HG02938 (cell line): ENCODE data around the gene TRMU.
"Not testable (repeated sequence)": the region's sequence is repeated elsewhere in the genome, so short reads cannot be mapped to it uniquely, and the experiment has no call there.

Experiments
- ATAC-seq: cut with Tn5 transposase; IDR thresholded peaks from one replicate; pipeline ENCODE4 v1.9.1; 2021; ENCODE audit warnings: mild to moderate bottlenecking, moderate library complexity; ENCODE audit not compliant: unreplicated experiment

Gene TRMU

DNA sequence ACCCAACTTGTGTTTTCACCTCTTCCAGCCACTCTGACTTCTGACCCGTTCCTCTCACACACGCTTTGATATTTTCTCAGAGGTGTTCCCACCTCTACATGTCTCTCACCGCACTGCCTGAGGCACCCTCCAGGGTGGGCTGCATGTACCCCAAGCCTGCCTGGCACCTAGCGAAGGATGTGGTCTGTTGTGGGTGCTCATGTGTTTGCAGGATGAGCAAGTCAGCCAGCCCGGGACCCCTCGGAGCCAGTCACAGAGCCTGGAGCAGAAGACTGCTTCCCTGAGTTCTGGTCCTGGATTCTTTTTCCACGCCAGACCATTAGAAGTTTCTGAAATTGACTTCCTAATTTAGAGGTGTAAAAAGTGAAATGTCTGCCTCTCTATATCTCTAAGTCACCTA lies 35.0 kb upstream of the TRMU start:
- no peak for ATAC-seq

DNA sequence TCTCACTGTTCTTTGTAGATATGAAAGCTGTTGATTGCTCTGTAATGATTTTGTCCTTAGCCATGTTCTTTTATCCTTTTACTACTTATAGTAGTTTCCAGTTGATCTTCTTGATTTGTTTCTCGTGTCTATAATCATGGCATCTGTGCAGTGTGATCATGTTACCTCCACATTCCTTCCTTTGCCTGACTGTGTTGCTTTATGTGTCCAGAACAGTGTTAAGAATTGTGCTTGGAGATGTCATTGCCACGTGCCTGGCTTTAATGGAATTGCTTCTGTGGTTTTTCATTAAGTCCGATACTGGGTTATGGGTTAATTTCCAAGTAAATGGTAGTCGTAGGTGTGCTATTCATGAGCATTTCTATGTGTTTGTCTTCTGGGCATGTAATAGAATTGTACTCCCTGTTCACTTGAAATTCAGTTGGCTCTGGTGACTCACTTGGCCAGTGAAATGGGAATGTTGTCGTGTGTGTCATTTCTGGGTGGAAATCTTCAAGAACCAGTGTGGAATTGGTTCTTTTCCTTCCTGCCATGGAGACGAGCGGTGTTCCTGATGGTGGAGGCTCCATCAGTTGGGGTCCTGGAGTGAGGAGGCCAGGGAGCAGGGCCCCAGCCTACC lies 32.1 kb upstream of the TRMU start:
- ATAC-seq, result no peak

- no peak for ATAC-seq
Observed at GRCh38 chr22:46308283-46308988, 27.1 kb upstream of the TRMU start.

- no peak for ATAC-seq
Observed at GRCh38 chr22:46309526-46310085, 25.9 kb upstream of the TRMU start.

DNA sequence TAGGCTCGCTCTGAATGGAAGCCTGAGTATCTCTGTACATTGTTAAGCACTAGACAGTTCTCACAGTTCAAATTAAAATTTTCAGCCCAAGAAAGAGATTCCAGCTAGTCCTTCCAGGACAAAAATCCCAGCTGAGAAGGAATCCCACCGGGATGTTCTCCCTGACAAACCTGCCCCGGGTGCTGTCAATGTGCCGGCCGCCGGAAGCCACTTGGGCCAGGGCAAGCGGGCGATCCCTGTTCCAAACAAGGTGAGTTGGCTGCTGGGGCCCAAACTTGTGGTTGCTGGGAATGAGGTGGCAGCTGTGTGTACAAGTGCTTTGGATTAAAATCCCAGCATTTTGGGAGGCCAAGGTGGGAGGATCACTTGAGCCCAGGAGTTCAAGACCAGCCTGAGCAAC lies 23.5 kb upstream of the TRMU start:
- ATAC-seq, result no peak

GRCh38 chr22:46312848-46313247 lies 22.7 kb upstream of the TRMU start:
- not testable (repeated sequence) for ATAC-seq

DNA sequence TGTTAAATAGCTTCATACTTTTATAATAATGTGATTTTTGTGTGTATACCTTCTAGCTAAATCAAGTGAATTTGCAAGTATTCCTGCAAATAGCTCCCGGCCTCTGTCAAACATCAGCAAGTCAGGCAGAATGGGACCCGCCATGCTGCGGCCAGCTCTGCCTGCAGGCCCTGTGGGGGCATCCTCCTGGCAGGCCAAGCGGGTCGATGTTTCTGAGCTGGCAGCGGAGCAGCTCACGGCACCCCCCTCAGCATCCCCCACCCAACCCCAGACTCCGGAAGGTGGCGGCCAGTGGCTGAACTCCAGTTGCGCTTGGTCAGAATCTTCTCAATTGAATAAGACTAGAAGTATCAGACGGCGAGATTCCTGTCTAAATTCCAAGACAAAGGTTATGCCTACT lies 19.5 kb upstream of the TRMU start:
- ATAC-seq, result no peak

GRCh38 chr22:46317646-46318045 lies 17.9 kb upstream of the TRMU start:
- no peak for ATAC-seq

GRCh38 chr22:46318576-46318975 lies 16.9 kb upstream of the TRMU start:
- no peak for ATAC-seq

DNA sequence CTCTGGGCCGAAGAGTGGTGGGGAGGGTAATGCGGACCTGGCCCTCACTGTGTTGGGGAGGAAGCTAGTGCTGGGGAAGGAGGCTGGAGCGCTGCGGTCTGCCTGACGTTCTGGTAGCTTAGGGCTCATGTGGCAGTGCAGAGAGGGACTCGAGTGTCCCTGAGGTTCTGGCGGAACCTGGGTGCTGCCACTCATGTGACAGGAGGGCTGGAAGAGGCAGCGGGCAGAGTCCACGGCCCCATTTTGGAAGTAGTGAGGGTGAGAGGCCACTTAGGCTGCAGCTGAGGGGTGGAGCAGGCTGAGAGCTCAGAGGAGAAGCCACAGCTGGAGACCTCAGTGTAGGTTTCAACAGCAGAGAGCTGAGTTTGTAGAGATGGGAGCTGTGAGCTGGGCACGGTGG lies 16.2 kb upstream of the TRMU start:
- ATAC-seq, result no peak

GRCh38 chr22:46320166-46320710 lies 15.3 kb upstream of the TRMU start:
- no peak for ATAC-seq

DNA sequence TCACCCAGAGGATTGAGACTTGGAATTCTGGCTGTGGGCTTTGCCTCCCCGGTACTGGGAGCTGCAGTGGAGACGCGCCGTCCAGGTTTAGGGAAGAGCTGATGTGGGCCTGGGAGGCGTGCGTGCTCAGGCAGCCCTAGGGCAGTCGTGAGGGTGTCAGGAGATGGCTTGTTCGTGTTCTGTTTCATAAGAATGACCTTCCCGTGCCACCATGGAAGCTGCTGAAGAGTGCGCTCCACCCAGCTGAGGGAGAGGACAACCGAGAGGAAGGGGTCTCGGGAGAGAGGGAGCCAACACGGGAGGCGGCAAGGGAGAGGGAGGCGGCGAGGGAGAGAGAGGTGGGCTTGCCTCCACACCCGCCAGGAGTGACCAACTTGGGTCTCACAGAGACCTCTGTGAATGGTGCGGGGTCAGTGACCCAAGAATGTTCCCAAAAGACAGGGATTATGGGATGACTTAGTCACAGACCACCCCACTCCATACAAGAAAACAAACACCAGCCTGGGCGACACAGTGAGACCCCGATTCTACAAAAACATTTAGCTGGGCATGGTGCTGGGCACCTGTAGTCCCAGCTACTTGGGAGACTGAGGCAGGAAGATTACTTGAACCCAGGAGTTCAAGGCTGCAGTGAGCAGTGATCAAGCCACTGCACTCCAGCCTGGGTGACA lies 14.7 kb upstream of the TRMU start:
- no peak for ATAC-seq

DNA sequence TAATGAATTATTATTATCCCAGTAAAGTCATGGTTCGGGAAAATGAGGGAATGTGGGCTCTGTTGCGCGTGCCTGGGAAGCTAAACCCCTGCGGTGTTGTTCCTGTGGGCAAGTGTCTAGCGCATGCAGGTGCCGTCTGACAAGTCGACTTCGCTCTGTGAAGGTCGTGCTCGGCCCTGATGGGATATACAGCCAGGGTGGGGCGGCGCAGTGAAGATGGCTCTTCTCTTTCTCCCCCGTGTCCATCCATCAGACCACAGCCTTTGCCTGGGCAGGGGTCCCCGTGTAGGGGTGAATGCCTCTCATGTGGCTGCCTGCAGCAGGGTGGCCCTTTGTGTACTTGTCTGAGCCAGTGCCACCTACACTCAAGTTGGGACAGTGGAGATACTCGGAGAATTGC lies 12.8 kb upstream of the TRMU start:
- no peak for ATAC-seq

DNA sequence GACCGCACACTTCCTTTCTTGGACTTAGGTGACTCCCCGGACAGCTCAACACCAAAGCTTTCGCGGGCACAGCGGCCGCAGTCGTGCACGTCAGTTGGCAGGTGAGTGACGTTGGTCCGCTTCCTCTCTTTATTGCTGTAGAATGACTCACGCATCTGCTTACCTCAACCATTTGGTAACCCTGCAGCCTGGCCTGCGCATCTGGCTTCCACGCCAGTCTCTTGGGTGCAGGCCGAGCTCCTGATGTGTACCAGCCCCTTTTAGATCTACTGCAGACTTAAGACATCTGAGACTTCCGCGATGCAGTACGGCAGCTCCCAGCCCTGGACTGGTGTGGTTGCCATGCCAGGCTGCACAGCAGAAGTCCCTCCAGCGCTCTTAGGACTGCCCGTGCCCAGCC lies 12.4 kb upstream of the TRMU start:
- no peak for ATAC-seq

DNA sequence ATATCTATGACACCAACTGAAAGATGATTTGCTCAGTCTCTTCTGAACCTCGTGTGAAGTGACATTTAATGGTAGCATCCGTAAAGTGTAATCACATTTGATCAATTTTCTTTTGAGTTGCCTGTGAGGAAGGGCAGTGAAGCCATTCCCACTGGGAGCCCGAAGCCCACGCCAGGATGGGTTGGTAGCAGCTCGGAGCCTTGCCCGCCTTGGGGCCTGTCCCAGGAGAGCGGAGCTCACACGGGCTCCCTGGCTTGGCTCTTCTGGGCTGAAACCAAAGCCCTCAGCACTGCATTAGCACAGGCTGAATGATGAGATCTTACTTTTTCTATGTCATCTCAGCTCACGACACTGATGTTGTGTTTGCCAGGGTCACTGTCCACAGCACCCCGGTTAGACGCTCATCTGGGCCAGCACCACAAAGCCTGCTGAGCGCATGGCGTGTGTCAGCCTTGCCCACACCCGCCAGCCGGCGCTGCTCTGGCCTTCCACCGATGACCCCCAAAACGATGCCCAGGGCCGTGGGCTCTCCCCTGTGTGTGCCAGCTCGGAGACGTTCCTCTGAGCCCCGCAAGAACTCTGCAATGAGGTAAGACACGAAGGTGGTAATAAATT lies 9.3 kb upstream of the TRMU start:
- ATAC-seq, result no peak

DNA sequence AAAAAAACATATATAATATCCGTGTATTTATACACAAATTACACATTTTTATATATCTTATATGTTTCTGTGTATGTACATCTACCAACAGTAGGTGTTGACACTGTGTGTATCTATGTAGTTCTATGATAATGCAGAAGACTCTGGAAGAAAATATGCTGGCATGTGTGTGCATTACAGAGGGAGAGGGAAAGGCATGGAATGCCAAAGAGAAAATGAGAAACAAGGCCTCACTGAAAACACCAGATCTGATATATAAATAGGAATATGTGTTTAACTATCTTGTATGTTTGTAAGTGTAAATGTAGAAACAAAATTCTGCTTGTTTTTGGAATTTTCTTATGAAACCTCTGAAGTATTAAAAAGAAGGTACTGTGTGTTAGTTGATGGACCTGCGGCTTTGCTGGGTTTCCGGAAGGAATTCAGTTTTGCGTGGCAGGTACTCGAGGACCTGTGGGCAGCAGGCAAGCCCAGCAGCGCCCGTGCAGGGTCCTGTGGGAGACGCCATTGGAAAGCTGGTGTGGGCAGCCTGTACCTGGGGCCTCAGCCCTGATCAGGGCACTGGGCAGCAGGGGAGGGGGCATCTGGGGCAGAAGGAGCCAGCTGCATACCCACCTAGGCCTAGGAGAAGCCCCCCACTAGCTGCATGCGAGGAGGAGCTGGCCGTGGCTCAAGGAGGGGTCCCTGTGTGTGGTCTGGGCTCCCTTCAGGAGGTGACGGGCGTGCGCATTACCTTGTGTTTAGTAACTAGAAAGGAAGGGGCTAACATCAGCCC lies 7.6 kb upstream of the TRMU start:
- no peak for ATAC-seq

GRCh38 chr22:46328797-46329196 lies 6.7 kb upstream of the TRMU start:
- ATAC-seq, result no peak

DNA sequence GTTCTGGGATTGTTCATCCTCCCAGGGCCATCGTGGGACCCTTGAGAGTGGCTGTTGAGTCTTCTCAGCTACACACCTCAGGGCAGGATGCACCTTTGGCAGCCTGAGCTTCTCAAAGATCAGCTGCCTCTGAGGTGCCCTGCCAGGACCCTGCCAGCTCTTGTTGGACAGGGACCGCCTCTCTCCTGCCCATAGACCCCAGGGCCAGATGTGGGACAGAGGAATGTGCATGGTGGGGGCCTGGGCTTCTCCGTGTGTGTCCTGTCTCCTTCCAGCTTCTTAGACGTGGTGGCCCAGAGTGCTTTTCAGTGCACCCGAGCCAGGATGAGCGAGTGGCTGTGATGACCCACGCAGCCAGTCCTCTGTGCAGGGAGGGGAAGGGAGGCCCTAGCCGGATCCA lies 5.9 kb upstream of the TRMU start:
- no peak for ATAC-seq

DNA sequence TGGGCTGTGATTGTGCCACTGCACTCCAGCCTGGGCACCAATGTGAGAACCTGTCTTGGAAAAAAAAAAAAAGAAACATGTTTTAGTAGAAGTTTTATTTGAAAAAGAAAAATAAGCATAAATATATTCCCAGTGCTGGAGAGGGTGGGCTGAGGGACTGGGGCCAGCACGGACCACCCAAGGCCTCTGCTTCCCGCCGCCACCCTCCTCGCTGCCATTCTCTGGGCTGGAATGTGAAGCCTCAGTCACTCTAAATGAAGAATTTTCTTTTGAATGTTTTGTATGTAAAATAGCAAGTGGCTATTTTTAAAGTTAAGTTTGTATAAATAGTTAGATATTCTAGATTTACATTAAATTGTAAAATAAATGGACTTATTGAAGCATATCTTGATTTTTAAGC lies 5.1 kb upstream of the TRMU start:
- ATAC-seq, result no peak

DNA sequence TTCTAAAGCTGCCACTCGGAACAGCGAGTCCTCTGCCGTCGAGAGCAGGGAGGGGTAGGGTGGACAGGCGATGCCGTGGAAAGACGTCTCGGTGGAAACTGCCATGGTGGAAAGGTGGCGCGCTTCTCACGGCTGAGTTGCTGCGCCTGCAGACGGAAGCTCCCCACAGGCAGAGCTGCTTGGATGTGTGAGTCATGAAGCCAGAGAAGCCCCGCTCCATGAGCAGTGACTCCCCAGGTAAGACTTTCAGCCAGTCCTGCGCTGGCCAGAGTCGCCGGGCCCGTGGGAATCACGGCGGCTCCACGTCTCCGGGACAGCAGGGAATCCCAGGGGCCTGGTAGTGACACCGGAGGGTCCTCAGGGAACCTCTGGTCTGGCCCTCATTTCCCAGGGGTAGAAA lies 4.0 kb upstream of the TRMU start:
- ATAC-seq, result no peak
